Measurements from ENCODE around the gene MAP7.
"Not testable (repeated sequence)": the region's sequence is repeated elsewhere in the genome, so short reads cannot be mapped to it uniquely, and the experiment has no call there.

The MAP7 gene

GRCh38 chr6:136501096-136501495 is 49.1 kb downstream of the MAP7 start:
- DNase-seq = no peak

- DNase-seq = no peak
Observed at GRCh38 chr6:136500414-136500813, 49.8 kb downstream of the MAP7 start.

DNA sequence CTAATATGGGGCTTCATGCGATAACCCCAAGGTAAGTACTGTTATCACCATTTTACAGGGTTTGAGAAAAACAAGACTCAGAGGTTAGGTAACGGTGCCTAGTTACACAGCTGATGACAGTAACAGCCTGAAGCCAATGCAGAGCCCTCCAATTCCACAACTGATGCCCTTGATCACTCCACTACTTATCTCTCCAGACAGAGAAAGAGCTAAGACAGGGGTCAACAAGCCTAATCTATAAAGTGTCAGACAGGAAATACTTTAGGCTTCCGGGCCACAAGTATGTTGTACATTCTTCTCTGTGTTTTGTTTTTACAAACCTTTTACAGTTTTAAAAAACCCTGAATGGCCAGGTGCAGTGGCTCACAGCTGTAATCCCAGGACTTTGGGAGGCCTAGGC is 50.9 kb downstream of the MAP7 start:
- DNase-seq = no peak

- DNase-seq = not testable (repeated sequence)
Observed at GRCh38 chr6:136496449-136496848, 53.8 kb downstream of the MAP7 start.

- DNase-seq = no peak
Observed at GRCh38 chr6:136494710-136495109, 55.5 kb downstream of the MAP7 start.

DNA sequence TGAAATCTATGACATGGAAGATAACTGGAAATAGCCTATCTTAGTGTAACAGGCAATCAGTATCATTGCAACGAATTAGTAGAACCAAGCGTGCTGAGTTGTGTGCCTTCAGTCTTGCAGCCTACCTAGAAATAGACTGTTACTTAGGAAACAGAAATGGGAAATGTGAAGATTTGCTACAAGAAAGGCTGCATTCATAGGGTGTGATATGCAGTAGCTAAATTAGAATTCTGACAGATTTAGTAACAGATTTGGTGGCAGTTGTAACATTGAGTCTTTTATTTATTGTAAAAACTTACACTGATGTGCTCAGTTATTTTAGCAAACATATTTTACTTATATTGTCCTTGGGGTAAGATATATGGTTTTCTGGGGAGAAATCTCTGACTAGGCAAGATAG is 56.2 kb downstream of the MAP7 start:
- no peak for DNase-seq

DNA sequence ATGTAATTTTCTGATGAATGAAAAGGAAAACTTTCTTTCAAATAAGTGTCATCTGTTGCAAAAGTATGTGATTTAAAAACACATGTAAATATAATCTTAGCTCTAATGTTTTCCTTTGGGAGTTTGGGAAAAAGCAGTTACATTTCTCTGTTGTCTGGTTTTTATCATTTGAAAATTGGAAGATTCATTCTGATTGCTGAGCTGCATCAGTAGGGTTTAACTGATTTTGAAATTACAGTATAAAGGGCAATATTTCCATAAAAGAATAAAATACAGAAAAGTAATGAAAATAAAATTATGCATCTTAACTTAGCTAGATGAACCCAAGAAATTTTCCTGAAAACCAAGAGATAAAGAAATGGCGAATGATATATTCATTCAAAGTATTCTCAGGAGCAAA is 57.8 kb downstream of the MAP7 start:
- no peak for DNase-seq

DNA sequence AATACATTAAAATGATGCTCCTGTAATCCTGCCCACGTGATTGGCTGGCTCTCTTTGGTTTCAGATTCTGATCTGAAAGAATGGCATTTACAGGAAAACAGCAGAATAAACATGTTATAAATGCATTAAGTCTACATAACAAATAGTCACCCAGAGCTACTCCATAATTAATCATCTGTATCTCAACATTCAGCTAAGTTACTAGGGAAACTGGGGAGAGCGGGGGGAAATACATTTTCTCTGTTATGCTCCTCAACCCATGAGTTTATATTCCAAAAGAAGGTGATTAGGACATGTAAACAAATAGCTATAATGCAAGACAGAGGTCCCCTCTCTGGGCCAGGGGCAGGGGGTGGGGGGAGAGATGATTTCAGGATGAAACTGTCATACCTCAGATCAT is 58.5 kb downstream of the MAP7 start:
- DNase-seq = no peak

DNA sequence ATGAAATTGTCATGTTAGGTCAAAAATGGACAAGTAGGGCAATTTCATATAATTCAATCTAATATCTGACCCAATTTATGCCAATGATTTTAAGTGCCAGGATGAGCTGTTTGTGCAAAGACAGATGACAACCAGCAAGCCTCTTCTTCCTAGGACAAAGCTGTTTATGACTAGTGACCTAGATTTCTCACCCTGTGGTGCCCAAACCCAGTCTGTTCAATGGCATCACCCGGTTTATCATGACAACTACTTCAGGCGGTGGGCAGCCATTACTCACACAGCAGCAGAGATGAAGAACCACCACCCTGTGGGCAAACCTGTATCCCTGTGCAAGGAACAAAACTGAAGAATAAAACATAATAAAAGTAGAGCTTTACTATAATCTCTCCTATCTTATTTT is 59.0 kb downstream of the MAP7 start:
- no peak for DNase-seq

GRCh38 chr6:136489689-136490033 is 60.6 kb downstream of the MAP7 start:
- DNase-seq = not testable (repeated sequence)

GRCh38 chr6:136487759-136488425 is 62.3 kb downstream of the MAP7 start:
- no peak for DNase-seq

DNA sequence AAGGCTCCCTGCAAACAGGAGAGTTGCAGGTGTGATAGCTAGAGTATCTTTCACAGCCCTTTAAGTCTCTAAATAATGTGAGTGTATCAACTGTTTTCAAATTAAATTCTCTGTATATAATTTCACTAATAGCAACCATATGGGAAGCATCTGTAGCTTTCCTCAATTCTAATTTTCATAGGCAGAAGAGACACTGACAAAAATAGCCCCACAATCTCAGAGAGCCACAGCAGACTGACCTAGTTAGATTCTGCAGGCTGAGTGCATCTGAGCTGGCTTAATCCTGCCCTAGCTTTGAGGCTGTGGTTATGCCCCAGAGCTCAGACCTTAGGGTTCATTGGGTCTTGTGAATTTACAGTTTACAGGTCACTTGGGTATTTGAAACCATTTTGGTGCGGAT is 63.9 kb downstream of the MAP7 start:
- no peak for DNase-seq

- no peak for DNase-seq
Observed at GRCh38 chr6:136483906-136484305, 66.3 kb downstream of the MAP7 start.

DNA sequence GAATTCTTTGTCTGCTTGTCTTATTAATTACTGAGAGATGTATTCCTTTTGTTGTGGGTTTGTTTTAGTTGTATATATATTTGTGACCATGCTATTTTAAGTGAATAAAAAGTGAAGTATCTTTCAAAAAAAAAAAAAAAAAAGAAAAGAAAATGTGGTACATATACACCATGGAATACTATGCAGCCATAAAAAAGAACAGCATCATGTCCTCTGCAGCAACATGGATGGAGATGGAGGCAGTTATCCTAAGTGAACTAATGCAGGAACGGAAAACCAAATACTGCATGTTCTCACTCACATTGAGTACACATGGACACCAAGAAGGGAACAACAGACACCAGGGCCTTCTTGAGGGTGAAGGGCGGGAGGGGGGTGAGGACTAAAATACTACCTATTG is 67.2 kb downstream of the MAP7 start:
- DNase-seq = not testable (repeated sequence)

DNA sequence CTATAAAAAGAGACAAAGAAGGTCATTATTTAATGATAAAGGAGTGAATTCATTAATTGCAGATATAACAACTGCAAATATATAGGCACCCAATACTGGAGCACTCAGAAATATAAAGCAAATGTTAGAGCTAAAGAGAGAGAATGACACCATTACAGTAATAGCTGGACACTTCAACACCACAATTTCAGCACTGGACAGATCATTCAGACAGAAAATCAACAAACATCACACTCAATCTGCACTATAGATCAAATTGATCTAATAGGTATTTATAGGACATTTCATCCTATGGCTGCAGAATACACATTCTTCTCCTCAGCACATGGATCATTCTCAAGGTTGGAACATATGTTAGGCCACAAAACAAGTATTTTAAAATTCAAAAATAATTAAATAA is 72.7 kb downstream of the MAP7 start:
- DNase-seq = no peak

DNA sequence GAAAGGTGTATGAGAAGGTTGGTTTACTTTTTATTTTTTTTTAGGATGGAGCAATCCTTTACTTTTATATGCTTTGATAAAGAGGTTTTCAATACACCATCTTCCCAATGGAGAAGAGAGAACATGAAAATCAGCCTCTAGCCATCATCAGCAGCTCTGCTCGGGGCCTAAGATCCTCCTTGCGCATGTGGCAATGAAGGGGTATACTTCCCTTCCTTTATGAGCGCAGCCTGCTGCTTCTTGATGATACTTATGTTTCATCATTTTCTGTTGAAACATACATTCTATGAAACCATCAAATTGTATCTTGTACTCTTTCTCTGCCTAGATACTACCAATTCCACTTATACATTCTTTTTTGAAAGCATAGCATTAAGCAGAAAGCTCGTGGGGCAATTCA is 74.5 kb downstream of the MAP7 start:
- no peak for DNase-seq

GRCh38 chr6:136474241-136474640 is 76.0 kb downstream of the MAP7 start:
- DNase-seq = no peak

GRCh38 chr6:136471922-136472321 is 78.3 kb downstream of the MAP7 start:
- no peak for DNase-seq

GRCh38 chr6:136471372-136471771 is 78.8 kb downstream of the MAP7 start:
- no peak for DNase-seq

DNA sequence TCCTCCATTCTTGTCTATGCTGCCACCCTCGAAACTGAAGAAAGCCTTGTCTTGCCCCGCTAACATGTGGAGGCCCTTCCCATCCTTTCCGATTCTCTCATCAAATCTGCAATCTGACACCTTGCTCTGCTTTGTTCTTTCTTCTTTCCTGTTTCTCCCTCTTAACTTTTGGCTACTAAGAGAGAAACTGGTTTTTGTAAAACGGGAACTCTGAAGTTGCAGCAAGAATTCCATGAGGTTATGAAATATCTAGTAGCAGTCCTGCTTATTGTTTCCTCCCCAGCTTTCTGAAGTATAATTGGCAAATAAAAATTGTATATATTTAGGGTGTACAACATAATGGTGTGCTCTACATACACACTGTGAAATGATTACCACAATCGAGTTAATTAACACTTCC is 80.2 kb downstream of the MAP7 start:
- DNase-seq = no peak

GRCh38 chr6:136469154-136469553 is 81.1 kb downstream of the MAP7 start:
- no peak for DNase-seq

GRCh38 chr6:136468711-136469110 is 81.5 kb downstream of the MAP7 start:
- no peak for DNase-seq

DNA sequence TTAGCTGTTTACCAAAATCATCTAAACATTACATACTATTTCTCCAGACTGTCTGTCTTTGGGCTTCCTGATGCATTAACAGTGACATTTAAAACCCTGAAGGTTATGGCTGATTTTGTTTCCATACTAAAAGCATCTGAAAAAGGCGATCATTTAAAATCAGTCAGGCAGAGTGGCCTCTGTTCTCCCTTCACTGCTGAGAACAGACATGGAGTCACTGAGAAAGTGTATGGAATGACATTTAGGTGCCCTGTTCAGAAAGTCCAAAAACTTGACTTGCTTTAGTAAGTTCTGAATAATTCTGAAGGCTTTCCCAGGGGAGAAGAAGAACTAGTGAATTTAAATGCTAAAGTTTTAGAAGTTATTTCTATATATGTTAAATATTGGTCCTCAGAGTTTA is 83.0 kb downstream of the MAP7 start:
- DNase-seq = no peak

GRCh38 chr6:136466777-136467176 is 83.4 kb downstream of the MAP7 start:
- DNase-seq = no peak

DNA sequence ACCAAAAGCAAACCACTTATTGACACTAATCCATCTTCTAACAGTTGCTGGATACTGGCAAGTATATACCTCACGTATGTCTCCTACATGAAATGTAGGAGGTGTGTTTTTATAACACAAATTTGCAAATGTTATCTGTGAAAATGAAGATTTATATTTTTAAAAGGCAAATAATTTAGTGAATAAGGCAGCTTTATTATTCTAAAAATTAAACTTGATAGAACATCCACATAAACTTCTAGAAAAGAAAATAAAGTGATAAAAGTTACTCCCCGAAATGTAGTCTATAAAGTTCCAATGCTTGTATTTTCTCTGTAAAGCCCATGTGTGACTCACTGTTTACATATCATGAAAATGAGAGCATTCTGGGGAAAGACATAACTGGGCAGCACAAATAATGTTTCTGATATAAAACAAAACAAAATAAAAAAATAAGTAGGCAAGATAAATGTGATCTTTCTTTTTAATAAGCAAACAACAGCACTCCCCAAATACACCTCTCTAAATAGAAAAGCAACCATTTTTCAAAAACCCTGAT is 84.4 kb downstream of the MAP7 start:
- DNase-seq = no peak

All from NCI-H1105 treated with DMSO at 0.1 percent for 48 hours (cell line).